Left lobe of liver (tissue), 2 donors: Measurements from ENCODE around the gene MPP4. TPM values are rescaled to one million over a fixed set of nuclear protein-coding genes. Genes with fewer than 3 reads are reported as not detected.

Experiments
- ATAC-seq: fragments of 200-7000 bp; cut with Tn5 transposase; one replicate; pipeline ENCODE4 v1.9.1; 2020; ENCODE audit warnings: mild to moderate bottlenecking, moderate library complexity
- DNase-seq: peaks from one replicate; pipeline ENCODE4 v3.0.0-alpha.2; 2020; ENCODE audit warnings: low spot score
- total RNA-seq: library from RNA; stranded (reverse); gene quantifications from one replicate; pipeline ENCODE4 v1.2.1, GENCODE V29; 2021
- donor health status: DM: no; HTN: no; CAD: no; lungs with moderate emphysema.
- donor health status: DM: no; HTN: yes; CAD: no.

The MPP4 gene
- not detected for total RNA-seq

GRCh38 chr2:201698588-201699226 lies at the start of gene MPP4:
MPP4 (minus strand) TSS chr2:201698644; CDS start chr2:201693954, 4,690 bp downstream.
- no peak for DNase-seq

GRCh38 chr2:201746551-201746950 lies 48.1 kb upstream of the MPP4 start:
- DNase-seq (no peak), ATAC-seq (no peak)

More at GRCh38 chr2:201698588-201699226, at the start of gene MPP4:
- no peak for ATAC-seq

- ATAC-seq (no peak), DNase-seq (no peak)
Measured at GRCh38 chr2:201735486-201735885, 37.0 kb upstream of the MPP4 start.

DNA sequence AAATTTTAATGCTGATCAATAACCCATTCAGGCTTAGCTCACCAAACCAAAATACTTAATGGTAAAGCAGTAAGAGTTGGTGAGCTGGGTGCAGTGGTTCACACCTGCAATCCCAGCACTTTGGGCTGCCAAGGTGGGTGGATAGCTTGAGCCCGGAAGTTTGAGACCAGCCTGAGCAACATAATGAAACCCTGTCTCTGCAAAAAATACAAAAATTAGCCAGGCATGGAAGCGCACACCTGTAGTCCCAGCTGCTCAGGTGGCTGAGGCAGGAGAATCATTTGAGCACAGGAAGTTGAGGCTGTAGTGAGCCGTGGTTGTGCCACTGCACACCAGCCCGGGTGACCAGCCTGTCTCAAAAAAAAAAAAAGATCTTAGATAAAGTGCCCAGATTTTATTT lies 35.7 kb upstream of the MPP4 start:
- ATAC-seq (no peak), DNase-seq (no peak)

- no peak for DNase-seq
- no peak for ATAC-seq
Measured at GRCh38 chr2:201733544-201733943, 35.1 kb upstream of the MPP4 start.

- DNase-seq (no peak), ATAC-seq (no peak)
Measured at GRCh38 chr2:201730651-201731285, 32.3 kb upstream of the MPP4 start.

GRCh38 chr2:201715459-201715858 lies 17.0 kb upstream of the MPP4 start:
- DNase-seq: peak; percentile 79
- peak; percentile 99 for ATAC-seq

DNA sequence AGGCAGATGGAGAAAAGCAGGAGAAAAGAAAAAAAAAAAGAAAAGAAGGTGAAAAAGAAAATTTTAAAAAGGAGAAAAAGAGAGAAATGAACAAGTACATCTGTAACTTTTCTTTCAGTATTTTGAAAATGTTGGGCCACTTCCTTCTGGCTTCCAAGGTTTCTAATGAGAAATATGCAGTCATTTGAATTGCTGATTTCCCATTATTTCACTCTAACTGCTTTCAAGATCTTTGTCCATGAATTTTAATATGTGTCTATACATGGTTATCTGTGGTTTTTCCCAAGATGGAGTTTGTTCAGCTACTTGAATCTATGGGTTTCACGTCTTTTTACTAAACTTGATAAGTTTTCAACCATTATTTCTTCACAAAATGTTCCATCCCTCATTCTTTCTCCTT lies 14.3 kb upstream of the MPP4 start:
- ATAC-seq: no peak

GRCh38 chr2:201709747-201710146 lies 11.3 kb upstream of the MPP4 start:
- ATAC-seq (no peak), DNase-seq (no peak)

More for the DNA sequence above, 14.3 kb upstream of the MPP4 start:
- no peak for DNase-seq

GRCh38 chr2:201709049-201709448 lies 10.6 kb upstream of the MPP4 start:
- no peak for DNase-seq
- ATAC-seq: no peak

DNA sequence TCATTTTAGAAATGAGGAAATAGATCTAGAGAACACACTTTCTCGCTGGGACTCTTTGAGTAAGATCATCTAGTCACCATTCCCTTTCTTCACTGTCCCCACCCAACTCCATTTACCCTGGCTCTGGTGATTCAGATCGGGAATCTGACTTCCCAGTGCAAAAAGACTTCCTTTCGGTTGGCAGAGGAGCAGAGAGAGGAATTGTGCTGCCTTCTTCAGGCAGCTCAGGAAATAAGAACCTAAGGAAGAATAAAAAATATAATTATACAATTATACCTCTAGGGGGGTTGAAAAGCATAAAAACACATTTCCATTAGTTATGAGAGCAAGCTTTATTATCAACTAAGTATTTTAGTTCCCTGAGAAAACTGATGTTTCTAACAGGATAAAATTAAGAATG lies 9.3 kb upstream of the MPP4 start:
- DNase-seq (no peak), ATAC-seq (no peak)

- DNase-seq (no peak), ATAC-seq (no peak)
Measured at GRCh38 chr2:201707142-201707541, 8.7 kb upstream of the MPP4 start.

- ATAC-seq: no peak
Measured at GRCh38 chr2:201704536-201704935, 6.1 kb upstream of the MPP4 start.

GRCh38 chr2:201701646-201702045 lies 3.2 kb upstream of the MPP4 start:
- ATAC-seq (no peak), DNase-seq (no peak)

More at GRCh38 chr2:201704536-201704935, 6.1 kb upstream of the MPP4 start:
- no peak for DNase-seq

DNA sequence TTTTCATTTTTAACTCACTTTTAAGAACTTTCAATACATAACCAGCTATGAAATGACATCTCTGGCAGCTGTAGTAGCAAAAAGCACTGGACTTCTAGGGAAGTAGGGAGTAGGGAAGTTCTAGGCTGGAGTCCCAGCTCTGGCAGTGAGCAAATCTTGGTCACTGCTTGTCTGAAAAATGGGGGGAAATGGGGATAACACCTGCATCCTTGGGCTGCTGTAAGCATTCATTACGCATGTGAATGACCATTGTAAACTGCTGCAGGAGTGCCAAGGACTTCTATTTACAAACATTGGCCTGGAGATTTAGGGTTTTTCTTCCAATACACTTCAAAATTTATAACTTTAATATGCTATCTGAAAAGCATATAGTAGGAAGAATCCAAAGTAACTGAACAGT lies 972 bp upstream of the MPP4 start:
- ATAC-seq: no peak

DNA sequence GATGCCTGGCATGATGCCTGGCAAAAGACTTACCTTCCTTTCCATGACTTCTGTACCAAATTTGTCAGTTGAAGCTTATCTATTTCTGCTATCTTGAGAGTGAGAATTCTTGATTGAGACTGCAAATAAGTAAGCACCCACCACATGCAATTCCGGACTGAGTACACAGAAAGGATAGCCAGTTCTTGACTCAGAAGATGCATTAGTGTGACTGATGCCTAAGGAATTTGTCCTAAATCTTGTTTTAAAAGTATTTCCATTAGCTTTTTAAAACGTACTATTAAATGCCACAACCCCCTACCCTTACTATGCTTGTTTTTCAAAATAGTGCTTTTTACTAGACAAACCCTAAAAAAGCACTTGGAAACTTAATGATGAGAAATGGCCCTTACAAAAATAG lies 545 bp downstream of the MPP4 start:
- DNase-seq (no peak), ATAC-seq (no peak)

More for the DNA sequence above, 972 bp upstream of the MPP4 start:
- DNase-seq: no peak

- DNase-seq: no peak
- ATAC-seq: no peak
Measured at GRCh38 chr2:201696151-201696659, 2.2 kb downstream of the MPP4 start.

DNA sequence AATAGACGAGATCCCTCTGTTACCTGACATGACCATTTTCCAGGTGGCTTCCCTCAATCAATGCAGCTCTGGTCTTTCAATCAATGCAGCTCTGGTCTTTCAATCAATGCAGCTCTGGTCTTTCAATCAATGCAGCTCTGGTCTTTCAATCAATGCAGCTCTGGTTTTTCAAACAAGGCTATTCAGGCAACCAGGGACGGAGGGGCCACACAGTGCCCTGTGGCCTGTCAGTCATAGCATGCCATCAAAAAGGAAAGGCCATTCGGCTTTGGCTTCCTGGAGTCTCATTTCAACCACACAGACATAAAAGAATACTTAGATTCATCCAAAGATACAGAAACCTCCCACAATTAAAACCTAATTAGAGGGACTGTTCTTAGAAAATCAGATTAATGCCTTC lies 13.3 kb downstream of the MPP4 start:
- no peak for ATAC-seq
- DNase-seq: no peak

- DNase-seq (no peak), ATAC-seq (no peak)
Measured at GRCh38 chr2:201680743-201681142, 17.7 kb downstream of the MPP4 start.

DNA sequence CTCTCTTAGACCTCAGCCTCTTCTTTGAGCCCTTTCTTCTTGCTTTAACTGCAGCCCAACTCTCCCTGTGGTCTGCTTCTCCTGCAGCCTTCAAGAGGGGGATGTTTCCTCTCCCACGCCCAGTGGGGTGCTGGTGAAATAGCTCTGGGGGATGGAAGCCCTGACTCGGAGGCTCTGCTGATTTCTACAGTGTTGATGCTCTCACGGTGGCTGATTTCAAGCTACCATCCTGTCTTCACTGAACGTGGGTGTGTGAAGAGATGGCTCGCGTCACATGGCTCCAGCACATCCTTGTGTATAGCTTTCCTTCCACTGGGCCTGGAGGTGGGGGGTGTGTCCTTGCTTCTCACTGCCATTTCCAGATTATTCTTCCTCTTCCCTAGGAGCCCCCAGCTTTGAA lies 20.0 kb downstream of the MPP4 start:
- no peak for DNase-seq
- ATAC-seq: no peak

DNA sequence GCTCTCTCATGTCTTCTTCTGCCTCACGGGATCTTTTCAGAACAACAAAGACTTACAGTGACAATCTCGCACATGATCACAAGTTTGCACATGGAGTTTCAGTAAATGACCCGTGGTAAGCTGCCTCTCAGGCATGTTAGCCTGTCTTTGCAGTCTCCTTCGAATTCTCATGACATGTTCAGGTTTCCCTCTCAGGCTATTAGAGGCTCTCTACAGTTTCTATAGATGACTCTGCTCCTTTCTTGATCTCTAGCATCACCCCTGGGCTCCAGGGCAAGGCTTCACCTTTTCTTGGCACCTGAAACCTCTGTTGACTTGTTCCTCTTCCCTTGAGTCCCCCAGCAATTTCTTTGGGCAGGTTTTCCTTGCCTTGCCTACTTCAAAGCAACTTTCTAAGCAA lies 23.0 kb downstream of the MPP4 start:
- DNase-seq: no peak
- ATAC-seq: no peak

GRCh38 chr2:201674794-201675193 lies 23.6 kb downstream of the MPP4 start:
- DNase-seq (no peak), ATAC-seq (no peak)

DNA sequence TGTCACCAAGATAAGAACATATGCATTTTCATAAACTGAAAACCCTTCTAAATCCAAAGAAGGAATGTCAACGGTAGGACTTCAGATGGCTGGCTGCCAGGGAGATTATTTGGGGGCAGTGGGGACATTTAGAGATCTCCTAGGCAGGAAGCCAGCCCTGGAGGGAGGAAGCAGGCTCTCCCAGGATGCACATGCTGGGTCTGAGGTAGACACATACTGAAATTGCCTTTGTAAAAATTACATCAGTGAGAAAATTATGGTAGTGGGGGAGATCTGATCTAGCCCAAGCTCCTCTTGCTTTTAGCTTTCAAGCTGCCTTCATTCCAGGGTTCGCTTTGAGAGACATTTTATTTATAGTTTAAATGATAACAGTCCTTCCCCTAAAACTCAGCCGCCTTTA lies 24.1 kb downstream of the MPP4 start:
- DNase-seq (no peak), ATAC-seq (no peak)
